Activated CD8-positive, alpha-beta memory T cell treated with anti-CD3 and anti-CD28 coated beads for 36 hours (primary cell): ENCODE results near the gene LOXL4. TPM values are rescaled to one million over a fixed set of nuclear protein-coding genes. Genes with fewer than 3 reads are reported as not detected.

Experiments
- CTCF ChIA-PET: fragments of 350-600 bp; sonication (Branson Sonifier 250); formaldehyde crosslinking; loops from one replicate; lab custom pipeline; 2021; ENCODE audit warnings: antibody characterized with exemption; lab: Charles Lee
- POLR2A ChIA-PET: fragments of 350-600 bp; sonication (Branson Sonifier 250); formaldehyde crosslinking; loops from one replicate; lab custom pipeline; 2021; ENCODE audit warnings: antibody characterized with exemption; lab: Charles Lee
- total RNA-seq, 2 experiments: library from RNA; stranded (reverse); gene quantifications; one replicate each; pipeline ENCODE4 v1.2.3, GENCODE V29; 2021

Gene LOXL4
- total RNA-seq, 2 experiments from 2014 or later: not detected

GRCh38 chr10:98267069-98267893 is 713 bp downstream of the LOXL4 start:
- ChIA-PET CTCF (no interaction called here), POLR2A (no interaction called here)

- CTCF ChIA-PET: no interaction called here
- POLR2A ChIA-PET: no interaction called here
These were observed 1.3 kb downstream of the LOXL4 start for GRCh38 chr10:98266647-98267046.

GRCh38 chr10:98265403-98266378 is 2.3 kb downstream of the LOXL4 start:
- CTCF ChIA-PET: interaction anchor here (0.8 kb wide), 1 partner anchor 43 kb away, joined by 3 read pairs; no protein-coding TSS in a partner anchor

GRCh38 chr10:98264378-98265065 is 3.5 kb downstream of the LOXL4 start:
- ChIA-PET POLR2A (no interaction called here), CTCF (no interaction called here)

More at GRCh38 chr10:98265403-98266378, 2.3 kb downstream of the LOXL4 start:
- POLR2A ChIA-PET: no interaction called here

- ChIA-PET CTCF (interaction anchor here (0.8 to 1.0 kb wide), 2 partner anchors 46 to 61 kb away, joined by 3 read pairs; no protein-coding TSS in a partner anchor), POLR2A (no interaction called here)
These were observed 4.9 kb downstream of the LOXL4 start for GRCh38 chr10:98263088-98263487.

GRCh38 chr10:98262571-98262970 is 5.4 kb downstream of the LOXL4 start:
- ChIA-PET POLR2A (no interaction called here), CTCF (interaction anchor here (0.8 to 1.0 kb wide), 2 partner anchors 47 to 61 kb away, joined by 3 read pairs; no protein-coding TSS in a partner anchor)

- POLR2A ChIA-PET: no interaction called here
- CTCF ChIA-PET: no interaction called here
These were observed 6.3 kb downstream of the LOXL4 start for GRCh38 chr10:98261436-98262277.

- ChIA-PET CTCF (no interaction called here), POLR2A (no interaction called here)
These were observed 7.2 kb downstream of the LOXL4 start for GRCh38 chr10:98260752-98261151.

GRCh38 chr10:98260350-98260749 is 7.6 kb downstream of the LOXL4 start:
- POLR2A ChIA-PET: no interaction called here

GRCh38 chr10:98259606-98260315 is 8.2 kb downstream of the LOXL4 start:
- POLR2A ChIA-PET: no interaction called here

More at GRCh38 chr10:98260350-98260749, 7.6 kb downstream of the LOXL4 start:
- CTCF ChIA-PET: no interaction called here

GRCh38 chr10:98258683-98259454 is 9.1 kb downstream of the LOXL4 start:
- POLR2A ChIA-PET: no interaction called here
- CTCF ChIA-PET: no interaction called here

More at GRCh38 chr10:98259606-98260315, 8.2 kb downstream of the LOXL4 start:
- CTCF ChIA-PET: no interaction called here

- CTCF ChIA-PET: no interaction called here
- POLR2A ChIA-PET: no interaction called here
These were observed 10.0 kb downstream of the LOXL4 start for GRCh38 chr10:98257961-98258360.

GRCh38 chr10:98257198-98257597 is 10.8 kb downstream of the LOXL4 start:
- CTCF ChIA-PET: no interaction called here
- POLR2A ChIA-PET: no interaction called here

GRCh38 chr10:98256692-98257091 is 11.3 kb downstream of the LOXL4 start:
- ChIA-PET CTCF (no interaction called here), POLR2A (interaction anchor here (0.6 kb wide), 1 partner anchor 372 kb away, joined by 6 read pairs; no protein-coding TSS in a partner anchor)

- CTCF ChIA-PET: no interaction called here
These were observed 12.7 kb downstream of the LOXL4 start for GRCh38 chr10:98255146-98255877.

GRCh38 chr10:98254234-98254974 is 13.6 kb downstream of the LOXL4 start:
- ChIA-PET POLR2A (interaction anchor here (0.6 kb wide), 1 partner anchor 13 kb away, joined by 6 read pairs; no protein-coding TSS in a partner anchor), CTCF (no interaction called here)

More at GRCh38 chr10:98255146-98255877, 12.7 kb downstream of the LOXL4 start:
- POLR2A ChIA-PET: no interaction called here
